Endodermal cell (in vitro differentiated cells): ENCODE results near the gene FAM174B. TPM values are rescaled to one million over a fixed set of nuclear protein-coding genes. Genes with fewer than 3 reads are reported as not detected.

Source experiments
- DNase-seq: peaks from one replicate; pipeline ENCODE4 v3.0.0-alpha.2; 2017
- H3K27ac ChIP-seq: 2 replicates; pipeline ENCODE4 v1.5.1; 2013; ENCODE audit warnings: mild to moderate bottlenecking, low read depth, low read length, moderate library complexity
- H3K27me3 ChIP-seq: 2 replicates; pipeline ENCODE4 v1.6.1; 2013; ENCODE audit warnings: mild to moderate bottlenecking, low read length, moderate library complexity; ENCODE audit not compliant: insufficient read depth, control insufficient read depth, poor library complexity, severe bottlenecking
- H3K36me3 ChIP-seq: 2 replicates; pipeline ENCODE4 v1.7.0; 2013; ENCODE audit warnings: mild to moderate bottlenecking, low read length, moderate library complexity; ENCODE audit not compliant: control insufficient read depth, insufficient read depth
- H3K4me1 ChIP-seq: one replicate; pipeline ENCODE4 v1.7.0; 2013; ENCODE audit warnings: low read length; ENCODE audit not compliant: control insufficient read depth, insufficient read depth
- H3K4me3 ChIP-seq: 2 replicates; pipeline ENCODE4 v1.5.1; 2013; ENCODE audit warnings: mild to moderate bottlenecking, low read length, moderate library complexity
- H3K9ac ChIP-seq: 2 replicates; pipeline ENCODE4 v1.6.1; 2013; ENCODE audit warnings: mild to moderate bottlenecking, low read length, moderate library complexity; ENCODE audit not compliant: poor library complexity, severe bottlenecking; ENCODE audit errors: extremely low read depth
- H3K9me3 ChIP-seq: 2 replicates; pipeline ENCODE4 v1.6.1; 2013; ENCODE audit warnings: mild to moderate bottlenecking, low read length, moderate library complexity; ENCODE audit not compliant: control insufficient read depth
- H3K27ac Mint-ChIP-seq: 2 replicates; pipeline ENCODE4 v1.8.0; 2020; ENCODE audit warnings: mixed read lengths
- H3K27me3 Mint-ChIP-seq: 2 replicates; pipeline ENCODE4 v1.8.0; 2021; ENCODE audit warnings: mild to moderate bottlenecking, mixed read lengths; ENCODE audit not compliant: insufficient read depth
- H3K36me3 Mint-ChIP-seq: 2 replicates; pipeline ENCODE4 v1.8.0; 2020; ENCODE audit warnings: low read depth, mixed read lengths
- H3K4me1 Mint-ChIP-seq: 2 replicates; pipeline ENCODE4 v1.8.0; 2020; ENCODE audit warnings: mixed read lengths
- H3K4me3 Mint-ChIP-seq: 2 replicates; pipeline ENCODE4 v1.8.0; 2020; ENCODE audit warnings: mild to moderate bottlenecking, moderate library complexity, mixed read lengths
- H3K9me3 Mint-ChIP-seq: 2 replicates; pipeline ENCODE4 v1.8.0; 2020; ENCODE audit warnings: mild to moderate bottlenecking, mixed read lengths
- CTCF ChIP-seq: fragments of 200-600 bp; sonication (generic); conservative IDR thresholded peaks from 2 replicates; pipeline ENCODE4 v1.5.0; 2021; ENCODE audit warnings: antibody characterized with exemption, mild to moderate bottlenecking
- whole genome bisulfite sequencing, 2 experiments: methylation state at CpG; one replicate each; pipeline versions ENCODE4 v1.1.5 to v1.1.7; 2013; ENCODE audit warnings: missing lambda C conversion rate in 2 of 2, mixed read lengths in 1 of 2; ENCODE audit not compliant: insufficient coverage in 1 of 2, insufficient read length in 1 of 2; 5-methylcytosine and 5-hydroxymethylcytosine counted together
- total RNA-seq, 2 donors: library from RNA; stranded (reverse); fragmentation: NEBNext Ultra II Directional in 1 of 2; extraction: Animal tissue kit (Norgen Biotek cat#: 25700) in 1 of 2; gene quantifications; 2 replicates in 1 of 2; 3 replicates in 1 of 2; pipeline ENCODE4 v1.2.1, GENCODE V29; 2021

Gene FAM174B
- total RNA-seq, 2 donors from 2014 or later = 66.0 to 105 TPM

DNA sequence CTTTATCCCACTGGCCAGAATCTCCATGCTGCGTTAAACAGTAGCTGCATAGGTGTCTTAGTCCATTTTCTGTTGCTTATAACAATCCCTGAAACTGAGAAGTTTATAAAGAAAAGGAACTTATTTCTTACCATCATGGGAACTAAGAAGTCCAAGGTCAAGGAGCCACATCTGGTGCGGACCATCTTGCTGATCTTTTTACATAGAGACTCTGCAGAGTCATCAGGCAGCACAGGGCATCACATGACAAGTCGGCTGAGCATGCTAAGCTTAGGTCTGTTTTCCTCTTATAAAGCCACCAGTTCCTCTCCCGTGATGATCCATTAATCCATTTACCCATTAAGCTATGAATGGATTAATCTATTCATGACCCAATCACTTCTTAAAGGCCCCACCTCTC lies 22.4 kb upstream of the FAM174B start:
- Histone ChIP-seq H3K9ac (no peak overlapping the region), H3K36me3 (no peaks in the 10 kb centered on the region), H3K4me3 (no peak overlapping the region), H3K4me1 (peaks cover 3% of the 10 kb centered on the region), H3K27me3 (no peaks in the 10 kb centered on the region), H3K9me3 (peaks cover 6% of the 10 kb centered on the region), H3K27ac (no peak overlapping the region)
- H3K27me3 Mint-ChIP-seq = no peaks in the 10 kb centered on the region
- peaks cover 4% of the 10 kb centered on the region for H3K9me3 Mint-ChIP-seq
- no peak overlapping the region for H3K4me3 Mint-ChIP-seq
- H3K36me3 Mint-ChIP-seq = no peaks in the 10 kb centered on the region
- peaks cover 20% of the 10 kb centered on the region for H3K4me1 Mint-ChIP-seq
- no peak overlapping the region for H3K27ac Mint-ChIP-seq
- DNase-seq = peak; percentile 37
- no peak for TF ChIP-seq CTCF
- 78 to 91% methylated on average over 2 to 4 of the region's 4 CpGs for WGBS, 2 experiments

- H3K9ac ChIP-seq = no peak overlapping the region
- H3K9me3 ChIP-seq = peaks cover 6% of the 10 kb centered on the region
- no peaks in the 10 kb centered on the region for H3K36me3 Mint-ChIP-seq
- H3K4me1 ChIP-seq = peaks cover 13% of the 10 kb centered on the region
- H3K27me3 ChIP-seq = no peaks in the 10 kb centered on the region
- 98 to 100% methylated on average over 2 of the region's 2 CpGs for WGBS, 2 experiments
- H3K4me1 Mint-ChIP-seq = peaks cover 26% of the 10 kb centered on the region
- H3K36me3 ChIP-seq = no peaks in the 10 kb centered on the region
- no peak overlapping the region for H3K4me3 ChIP-seq
- no peak overlapping the region for H3K27ac Mint-ChIP-seq
- H3K9me3 Mint-ChIP-seq = peaks cover 4% of the 10 kb centered on the region
- no peak for DNase-seq
- no peak overlapping the region for H3K4me3 Mint-ChIP-seq
- peaks cover 8% of the 10 kb centered on the region for H3K27me3 Mint-ChIP-seq
- no peak for TF ChIP-seq CTCF
- H3K27ac ChIP-seq = no peak overlapping the region
These were observed 21.0 kb upstream of the FAM174B start for GRCh38 chr15:92676561-92676960.

DNA sequence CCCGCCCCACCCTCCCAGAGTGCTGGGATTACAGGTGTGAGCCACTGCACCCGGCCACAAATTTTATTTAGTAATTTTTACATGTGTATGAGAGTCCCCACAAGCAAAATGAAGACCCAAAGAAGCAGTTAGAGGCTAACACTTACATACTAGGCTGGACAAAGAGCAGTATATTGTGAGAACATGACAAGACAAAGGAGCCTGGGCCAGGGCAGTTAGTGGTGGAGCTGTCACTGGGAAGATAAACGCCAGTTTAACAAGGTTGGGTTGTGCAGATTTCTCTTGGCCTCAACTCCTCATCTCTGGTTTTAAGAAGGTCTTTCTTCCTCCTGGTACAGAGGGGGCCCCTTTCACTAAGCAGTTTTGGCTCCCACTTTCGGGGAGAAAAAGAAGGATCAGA lies 19.9 kb upstream of the FAM174B start:
- H3K27ac Mint-ChIP-seq = no peak overlapping the region
- Histone ChIP-seq H3K4me3 (no peak overlapping the region), H3K9me3 (peaks cover 6% of the 10 kb centered on the region), H3K4me1 (peaks cover 15% of the 10 kb centered on the region), H3K27me3 (no peaks in the 10 kb centered on the region), H3K36me3 (no peaks in the 10 kb centered on the region), H3K27ac (no peak overlapping the region), H3K9ac (no peak overlapping the region)
- H3K36me3 Mint-ChIP-seq = no peaks in the 10 kb centered on the region
- no peak for TF ChIP-seq CTCF
- 88 to 100% methylated on average over 4 of the region's 4 CpGs for whole genome bisulfite sequencing, 2 experiments
- peaks cover 33% of the 10 kb centered on the region for H3K4me1 Mint-ChIP-seq
- peak; percentile 25 for DNase-seq
- H3K27me3 Mint-ChIP-seq = peaks cover 12% of the 10 kb centered on the region
- no peak overlapping the region for H3K4me3 Mint-ChIP-seq
- H3K9me3 Mint-ChIP-seq = peaks cover 4% of the 10 kb centered on the region
